ENCODE measurements around the gene TOB1. TPM values are rescaled to one million over a fixed set of nuclear protein-coding genes. Genes with fewer than 3 reads are reported as not detected.

TOB1 gene
- total RNA-seq, 4 donors from 2014 or later = 28.1 to 46.4 (median 31.1) TPM

DNA sequence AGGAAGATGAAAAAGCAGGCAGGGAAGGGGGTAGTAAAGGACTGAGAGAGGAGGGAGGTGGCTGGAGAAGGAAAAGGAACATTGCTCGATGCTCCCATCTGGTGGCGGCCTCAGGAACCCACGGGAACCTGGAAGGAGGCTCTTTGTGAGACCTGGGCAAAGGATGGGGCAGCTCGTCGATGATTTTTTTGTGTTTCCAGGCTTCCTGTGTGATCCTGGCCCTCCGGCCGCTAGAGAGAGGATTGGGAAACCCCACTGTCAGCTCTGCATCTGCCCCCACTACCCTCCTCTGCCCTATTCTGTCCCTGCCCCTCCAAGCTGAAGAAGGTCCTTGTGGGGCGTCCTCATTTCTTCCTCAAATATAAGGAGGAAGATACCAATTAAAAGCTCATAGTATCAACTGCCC, 24.2 kb downstream of the TOB1 start:
- H3K27me3 ChIP-seq = no peaks in the 10 kb centered on the region
- H3K4me3 ChIP-seq (replicated peaks in 1 of 3) = no peak overlapping the region
- no peaks in the 10 kb centered on the region for H3K4me1 ChIP-seq
- 15% methylated on average over 8 of the region's 8 CpGs for WGBS, 2 donors
- DNase-seq = peak; percentile 64 to 72
- no peaks in the 10 kb centered on the region for H3K9me3 ChIP-seq
- TF ChIP-seq POLR2A (IDR thresholded peaks at IDR 0.05) = no peak
- TF ChIP-seq, protein P1, sequence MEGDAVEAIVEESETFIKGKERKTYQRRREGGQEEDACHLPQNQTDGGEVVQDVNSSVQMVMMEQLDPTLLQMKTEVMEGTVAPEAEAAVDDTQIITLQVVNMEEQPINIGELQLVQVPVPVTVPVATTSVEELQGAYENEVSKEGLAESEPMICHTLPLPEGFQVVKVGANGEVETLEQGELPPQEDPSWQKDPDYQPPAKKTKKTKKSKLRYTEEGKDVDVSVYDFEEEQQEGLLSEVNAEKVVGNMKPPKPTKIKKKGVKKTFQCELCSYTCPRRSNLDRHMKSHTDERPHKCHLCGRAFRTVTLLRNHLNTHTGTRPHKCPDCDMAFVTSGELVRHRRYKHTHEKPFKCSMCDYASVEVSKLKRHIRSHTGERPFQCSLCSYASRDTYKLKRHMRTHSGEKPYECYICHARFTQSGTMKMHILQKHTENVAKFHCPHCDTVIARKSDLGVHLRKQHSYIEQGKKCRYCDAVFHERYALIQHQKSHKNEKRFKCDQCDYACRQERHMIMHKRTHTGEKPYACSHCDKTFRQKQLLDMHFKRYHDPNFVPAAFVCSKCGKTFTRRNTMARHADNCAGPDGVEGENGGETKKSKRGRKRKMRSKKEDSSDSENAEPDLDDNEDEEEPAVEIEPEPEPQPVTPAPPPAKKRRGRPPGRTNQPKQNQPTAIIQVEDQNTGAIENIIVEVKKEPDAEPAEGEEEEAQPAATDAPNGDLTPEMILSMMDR (IDR thresholded peaks at IDR 0.05) = peak; percentile 44 to 91 (median 79)
- no peak overlapping the region for H3K27ac ChIP-seq
- intact Hi-C loops (cut with DNase I) = loop anchor here (2.0 to 5.0 kb wide), 2 partner anchors 59 to 295 kb away; partner anchors contain the start of gene SPATA20
- no peaks in the 10 kb centered on the region for H3K36me3 ChIP-seq

- 69 to 78% methylated on average over 10 to 11 of the region's 11 CpGs for WGBS, 2 donors
- intact Hi-C loops (cut with DNase I) = loop anchor here (5.0 kb wide), 1 partner anchor 294 kb away; the partner anchor contains the start of gene SPATA20
- Histone ChIP-seq H3K27me3 (no peaks in the 10 kb centered on the region), H3K4me3 (replicated peaks in 1 of 3) (no peak overlapping the region), H3K36me3 (no peaks in the 10 kb centered on the region), H3K9me3 (no peaks in the 10 kb centered on the region), H3K27ac (no peak overlapping the region), H3K4me1 (no peaks in the 10 kb centered on the region)
- no peak for DNase-seq
- TF ChIP-seq, protein P1 (IDR thresholded peaks at IDR 0.05) = no peak
- TF ChIP-seq POLR2A (IDR thresholded peaks at IDR 0.05) = no peak
Observed at GRCh38 chr17:50841277-50841948, 24.7 kb downstream of the TOB1 start.

DNA sequence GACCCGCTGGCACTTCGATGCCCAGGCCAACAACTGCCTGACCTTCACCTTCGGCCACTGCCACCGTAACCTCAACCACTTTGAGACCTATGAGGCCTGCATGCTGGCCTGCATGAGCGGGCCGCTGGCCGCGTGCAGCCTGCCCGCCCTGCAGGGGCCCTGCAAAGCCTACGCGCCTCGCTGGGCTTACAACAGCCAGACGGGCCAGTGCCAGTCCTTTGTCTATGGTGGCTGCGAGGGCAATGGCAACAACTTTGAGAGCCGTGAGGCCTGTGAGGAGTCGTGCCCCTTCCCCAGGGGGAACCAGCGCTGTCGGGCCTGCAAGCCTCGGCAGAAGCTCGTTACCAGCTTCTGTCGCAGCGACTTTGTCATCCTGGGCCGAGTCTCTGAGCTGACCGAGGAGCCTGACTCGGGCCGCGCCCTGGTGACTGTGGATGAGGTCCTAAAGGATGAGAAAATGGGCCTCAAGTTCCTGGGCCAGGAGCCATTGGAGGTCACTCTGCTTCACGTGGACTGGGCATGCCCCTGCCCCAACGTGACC, 25.8 kb downstream of the TOB1 start:
- peaks cover 2 to 5% of the 10 kb centered on the region in 2 donors for H3K4me1 ChIP-seq
- 76 to 82% methylated on average over 12 to 13 of the region's 29 CpGs for WGBS, 2 donors
- TF ChIP-seq, protein P1 (IDR thresholded peaks at IDR 0.05) = no peak
- no peak for TF ChIP-seq POLR2A (IDR thresholded peaks at IDR 0.05)
- H3K36me3 ChIP-seq = no peaks in the 10 kb centered on the region
- intact Hi-C loops (cut with DNase I) = loop anchor here (5.0 kb wide), 1 partner anchor 293 kb away; the partner anchor contains the start of gene SPATA20
- no peak for DNase-seq
- no peaks in the 10 kb centered on the region for H3K27me3 ChIP-seq
- no peak overlapping the region for H3K27ac ChIP-seq
- no peaks in the 10 kb centered on the region for H3K9me3 ChIP-seq
- no peak overlapping the region for H3K4me3 ChIP-seq (replicated peaks in 1 of 3)

DNA sequence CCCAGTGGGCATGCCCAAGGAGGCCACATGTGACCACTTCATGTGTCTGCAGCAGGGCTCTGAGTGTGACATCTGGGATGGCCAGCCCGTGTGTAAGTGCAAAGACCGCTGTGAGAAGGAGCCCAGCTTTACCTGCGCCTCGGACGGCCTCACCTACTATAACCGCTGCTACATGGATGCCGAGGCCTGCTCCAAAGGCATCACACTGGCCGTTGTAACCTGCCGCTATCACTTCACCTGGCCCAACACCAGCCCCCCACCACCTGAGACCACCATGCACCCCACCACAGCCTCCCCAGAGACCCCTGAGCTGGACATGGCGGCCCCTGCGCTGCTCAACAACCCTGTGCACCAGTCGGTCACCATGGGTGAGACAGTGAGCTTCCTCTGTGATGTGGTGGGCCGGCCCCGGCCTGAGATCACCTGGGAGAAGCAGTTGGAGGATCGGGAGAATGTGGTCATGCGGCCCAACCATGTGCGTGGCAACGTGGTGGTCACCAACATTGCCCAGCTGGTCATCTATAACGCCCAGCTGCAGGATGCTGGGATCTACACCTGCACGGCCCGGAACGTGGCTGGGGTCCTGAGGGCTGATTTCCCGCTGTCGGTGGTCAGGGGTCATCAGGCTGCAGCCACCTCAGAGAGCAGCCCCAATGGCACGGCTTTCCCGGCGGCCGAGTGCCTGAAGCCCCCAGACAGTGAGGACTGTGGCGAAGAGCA, 26.4 kb downstream of the TOB1 start:
- Histone ChIP-seq H3K27me3 (no peaks in the 10 kb centered on the region), H3K4me3 (replicated peaks in 1 of 3) (no peak overlapping the region), H3K36me3 (no peaks in the 10 kb centered on the region), H3K9me3 (no peaks in the 10 kb centered on the region), H3K27ac (no peak overlapping the region), H3K4me1 (peaks cover 5 to 12% of the 10 kb centered on the region in 2 donors)
- DNase-seq = no peak
- no peak for TF ChIP-seq POLR2A (IDR thresholded peaks at IDR 0.05)
- TF ChIP-seq, protein P1 (IDR thresholded peaks at IDR 0.05) = no peak
- WGBS, 2 donors = 93 to 94% methylated on average over 19 to 21 of the region's 29 CpGs
- intact Hi-C loops (cut with DNase I) = loop anchor here (5.0 kb wide), 1 partner anchor 292 kb away; the partner anchor contains the start of gene SPATA20
